ENCODE measurements around the gene MTCL1. TPM values are rescaled to one million over a fixed set of nuclear protein-coding genes. Genes with fewer than 3 reads are reported as not detected.

MTCL1 gene
- total RNA-seq, 1 experiment from 2014 or later = 21.1 TPM

DNA sequence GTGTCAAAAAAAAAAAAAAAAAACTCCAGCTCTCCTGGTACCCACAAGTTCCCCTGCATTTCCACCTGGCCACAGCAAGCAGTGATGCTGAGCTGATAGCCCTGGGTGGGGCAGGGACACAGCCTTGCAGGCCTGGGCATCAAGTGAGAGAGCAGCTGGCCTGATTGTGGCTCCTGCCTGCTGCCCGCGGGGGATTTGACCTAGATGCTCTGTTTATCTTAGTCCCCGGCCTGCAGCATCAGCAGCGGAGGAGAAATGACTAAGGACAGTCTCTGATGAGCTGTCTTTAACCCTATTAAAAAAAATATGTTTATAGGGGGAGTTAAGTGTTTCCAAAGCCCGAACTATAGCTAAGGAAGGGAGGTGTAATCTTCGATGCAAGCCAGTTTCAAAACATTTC, 102.6 kb downstream of the MTCL1 start:
- no peak for DNase-seq (ENCODE audit: low spot score)

DNA sequence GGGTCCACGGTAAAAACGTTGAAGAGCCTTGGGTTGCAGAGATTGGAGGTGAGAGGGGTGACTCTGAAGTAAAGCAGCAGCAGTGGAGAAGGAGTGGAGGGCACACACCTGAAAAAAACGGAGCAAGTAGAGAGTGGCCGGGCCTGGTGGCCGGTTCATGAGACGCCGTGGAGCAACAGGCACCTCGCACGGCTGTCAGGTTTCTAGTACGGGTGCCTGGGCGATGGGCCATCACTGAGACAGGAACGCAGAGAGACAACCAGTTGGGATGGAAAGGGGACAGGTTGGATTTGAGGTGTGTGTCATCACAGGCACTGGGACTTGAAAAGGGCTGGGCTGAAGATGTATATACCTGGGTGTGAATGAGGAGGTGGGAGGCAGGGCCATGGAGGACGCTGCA, 104.2 kb downstream of the MTCL1 start:
- no peak for DNase-seq (ENCODE audit: low spot score)

- DNase-seq (ENCODE audit: low spot score) = no peak
Measured at GRCh38 chr18:8810157-8810556, 104.8 kb downstream of the MTCL1 start.

- DNase-seq (ENCODE audit: low spot score) = no peak
Measured at GRCh38 chr18:8811115-8811514, 105.8 kb downstream of the MTCL1 start.

- DNase-seq (ENCODE audit: low spot score) = no peak
Measured at GRCh38 chr18:8812631-8813030, 107.3 kb downstream of the MTCL1 start.

- no peak for DNase-seq (ENCODE audit: low spot score)
Measured at GRCh38 chr18:8813611-8814010, 108.3 kb downstream of the MTCL1 start.

GRCh38 chr18:8814206-8814605, 108.8 kb downstream of the MTCL1 start:
- DNase-seq (ENCODE audit: low spot score) = no peak

DNA sequence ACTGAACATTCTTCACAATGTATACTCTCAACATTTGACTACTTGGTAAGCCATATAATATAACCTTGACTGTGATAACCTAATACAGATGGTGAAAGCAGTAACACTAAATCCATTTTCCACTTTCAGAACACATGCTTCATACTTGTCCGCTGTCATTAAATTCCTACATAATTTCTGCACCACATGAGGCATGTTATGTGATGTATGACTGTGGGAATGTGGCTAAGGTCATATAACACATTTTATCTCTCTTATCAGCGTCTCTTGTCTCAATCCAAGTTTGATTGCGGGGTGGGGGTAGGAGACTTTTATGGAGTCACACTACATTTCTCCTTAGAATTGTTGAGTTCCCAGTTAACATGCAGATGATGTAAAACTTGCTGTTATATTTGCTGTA, 110.9 kb downstream of the MTCL1 start:
- DNase-seq (ENCODE audit: low spot score) = no peak

DNA sequence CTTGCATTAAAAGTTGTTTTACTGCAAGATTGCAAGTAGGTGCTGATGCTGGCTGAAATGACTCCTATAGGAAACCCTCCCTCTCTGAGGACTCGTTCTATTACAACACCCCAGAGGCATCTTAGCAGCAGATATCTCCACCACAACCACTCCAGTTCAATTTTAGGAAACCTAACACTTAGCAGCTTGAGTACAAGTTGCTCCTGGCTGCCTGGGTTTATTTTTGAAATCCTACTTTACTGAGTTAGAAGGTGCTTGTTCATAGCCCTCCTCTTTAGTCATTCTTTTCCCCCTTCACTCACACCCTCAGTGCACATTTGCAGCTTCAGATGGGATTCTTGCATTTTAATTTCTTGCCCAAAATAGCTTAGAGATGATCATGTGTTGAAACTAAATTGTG, 111.5 kb downstream of the MTCL1 start:
- DNase-seq (ENCODE audit: low spot score) = no peak

DNA sequence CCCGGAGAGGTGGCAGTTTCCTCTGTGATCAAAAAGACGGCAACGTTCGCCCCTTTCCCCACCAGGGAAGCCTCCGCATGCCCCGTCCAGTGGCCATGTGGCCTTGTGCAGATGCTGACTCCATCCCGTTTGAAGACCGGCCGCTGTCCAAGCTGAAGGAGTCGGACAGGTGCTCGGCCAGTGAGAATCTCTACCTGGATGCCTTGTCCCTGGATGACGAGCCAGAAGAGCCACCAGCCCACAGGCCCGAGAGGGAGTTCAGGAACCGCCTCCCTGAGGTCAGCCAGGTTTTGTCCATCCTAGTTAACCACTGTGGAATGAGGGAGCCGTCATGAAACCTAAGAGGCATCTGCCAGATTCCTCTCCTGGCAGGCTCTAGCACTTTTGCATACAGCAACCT, 113.6 kb downstream of the MTCL1 start:
- no peak for DNase-seq (ENCODE audit: low spot score)

DNA sequence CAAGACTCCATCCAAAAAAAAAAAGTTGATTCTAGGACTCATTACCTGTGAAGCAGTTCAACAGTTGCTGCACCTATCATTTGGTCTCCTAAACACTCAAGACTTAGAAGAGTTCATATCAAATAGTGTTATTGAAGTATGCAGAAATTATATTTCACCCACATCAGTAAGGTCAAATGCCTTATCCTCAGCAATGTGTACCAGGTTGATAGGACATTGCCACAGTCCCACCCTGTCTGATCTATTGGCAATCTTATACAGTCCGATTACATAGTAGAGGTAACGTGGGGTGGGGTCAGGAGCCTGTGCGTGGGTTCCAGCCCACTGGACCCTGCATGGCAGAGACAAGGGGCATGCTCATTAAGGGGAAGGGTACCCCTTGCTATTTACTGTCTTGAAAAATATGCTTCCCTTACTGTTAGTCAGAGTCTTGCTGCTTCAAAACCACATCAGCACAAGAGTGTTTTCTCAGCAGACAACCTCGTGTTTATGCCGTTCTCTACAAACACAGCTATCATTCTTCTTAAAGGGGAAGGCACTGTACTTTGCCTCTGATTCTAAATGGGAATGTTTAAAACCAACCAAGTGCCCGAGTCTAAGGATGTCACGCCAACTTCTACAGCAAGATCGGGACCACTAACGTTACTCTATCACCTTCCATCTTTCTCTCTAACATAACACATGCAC, 115.2 kb downstream of the MTCL1 start:
- DNase-seq (ENCODE audit: low spot score) = no peak

DNA sequence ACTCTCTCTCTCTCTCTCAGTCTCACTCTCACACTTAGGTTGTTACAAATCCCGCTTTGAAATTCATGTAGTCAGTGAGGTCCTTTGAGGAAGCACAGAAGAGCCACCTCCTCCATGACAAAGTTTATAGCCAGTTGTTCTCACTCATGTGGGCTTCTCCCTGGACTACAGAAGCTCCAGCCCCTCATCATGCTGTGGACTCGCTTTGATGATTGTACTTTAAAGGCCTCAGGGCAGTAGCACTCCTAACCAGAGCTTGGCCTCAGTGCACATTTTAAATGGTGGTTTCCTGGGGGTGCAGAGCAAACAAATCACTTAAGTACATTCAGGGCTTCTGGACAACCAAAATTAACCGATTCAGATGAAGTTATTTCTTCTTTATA, 115.7 kb downstream of the MTCL1 start:
- DNase-seq (ENCODE audit: low spot score) = no peak

GRCh38 chr18:8821531-8821930, 116.2 kb downstream of the MTCL1 start:
- no peak for DNase-seq (ENCODE audit: low spot score)

DNA sequence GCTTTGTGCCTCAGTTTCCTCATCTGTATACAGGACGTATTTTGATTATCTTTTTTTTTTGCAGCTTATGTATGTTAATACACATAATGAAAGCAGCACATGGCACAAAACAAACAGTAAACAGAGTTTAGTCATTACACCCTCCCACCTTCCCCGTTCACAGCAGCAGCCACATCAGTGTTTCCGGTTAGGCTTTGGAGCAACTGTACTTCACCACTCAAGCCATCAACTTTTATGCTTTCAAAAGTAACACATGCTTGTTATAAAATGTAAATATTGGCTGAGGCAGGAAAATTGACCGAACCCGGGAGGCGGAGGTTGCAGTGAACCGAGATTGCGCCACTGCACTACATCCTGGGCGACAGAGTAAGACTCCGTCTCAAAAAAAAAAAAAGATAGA, 117.3 kb downstream of the MTCL1 start:
- DNase-seq (ENCODE audit: low spot score) = no peak

DNA sequence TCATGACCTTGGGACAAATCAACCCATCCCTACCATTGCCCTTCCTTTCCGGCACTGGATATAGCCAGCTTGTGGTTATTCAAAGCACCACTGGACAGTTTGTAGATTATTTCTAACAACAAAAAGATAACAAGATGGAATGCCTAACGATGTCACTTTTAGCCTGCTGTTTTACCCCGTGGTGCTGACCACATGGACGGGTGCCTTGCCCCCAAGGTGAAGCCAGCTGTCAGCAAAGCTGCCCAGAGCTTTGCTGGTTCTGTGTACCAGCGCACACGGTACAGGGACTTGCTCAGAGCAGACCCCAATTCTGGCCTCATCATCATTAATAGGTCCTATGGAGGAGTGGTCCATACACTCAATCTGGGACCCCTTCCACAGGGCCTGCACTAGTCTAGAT, 118.2 kb downstream of the MTCL1 start:
- DNase-seq (ENCODE audit: low spot score) = no peak

GRCh38 chr18:8824846-8825245, 119.5 kb downstream of the MTCL1 start:
- no peak for DNase-seq (ENCODE audit: low spot score)

DNA sequence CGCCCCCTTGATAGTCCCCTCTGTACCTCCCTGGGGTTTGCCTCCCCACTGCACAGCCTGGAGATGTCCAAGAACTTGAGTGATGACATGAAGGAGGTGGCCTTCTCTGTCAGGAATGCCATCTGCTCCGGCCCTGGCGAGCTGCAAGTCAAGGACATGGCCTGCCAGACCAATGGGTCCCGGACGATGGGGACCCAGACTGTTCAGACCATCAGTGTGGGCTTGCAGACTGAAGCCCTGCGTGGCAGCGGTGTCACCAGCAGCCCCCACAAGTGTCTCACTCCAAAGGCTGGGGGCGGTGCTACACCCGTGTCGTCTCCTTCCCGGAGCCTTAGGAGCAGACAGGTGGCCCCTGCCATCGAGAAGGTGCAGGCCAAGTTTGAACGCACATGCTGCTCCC, 119.9 kb downstream of the MTCL1 start:
- DNase-seq (ENCODE audit: low spot score) = no peak

DNA sequence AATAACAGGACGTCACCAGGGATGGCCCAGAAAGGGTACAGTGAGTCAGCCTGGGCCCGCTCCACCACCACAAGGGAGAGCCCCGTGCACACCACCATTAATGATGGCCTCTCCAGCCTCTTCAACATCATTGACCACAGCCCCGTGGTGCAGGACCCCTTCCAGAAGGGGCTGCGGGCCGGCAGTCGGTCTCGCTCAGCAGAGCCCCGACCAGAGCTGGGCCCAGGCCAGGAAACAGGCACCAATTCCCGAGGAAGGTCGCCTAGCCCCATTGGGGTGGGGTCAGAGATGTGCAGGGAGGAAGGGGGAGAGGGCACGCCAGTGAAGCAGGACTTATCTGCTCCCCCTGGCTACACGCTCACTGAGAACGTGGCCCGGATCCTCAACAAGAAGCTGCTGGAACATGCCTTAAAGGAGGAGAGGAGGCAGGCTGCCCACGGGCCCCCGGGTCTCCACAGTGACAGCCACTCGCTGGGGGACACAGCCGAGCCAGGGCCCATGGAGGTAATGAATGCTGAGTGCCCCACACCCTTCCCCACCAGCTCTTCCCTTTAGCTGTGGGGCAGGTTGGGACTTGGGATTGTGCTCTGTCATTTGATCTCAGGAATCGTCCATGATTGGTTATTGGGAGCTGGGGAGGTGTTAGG, 120.5 kb downstream of the MTCL1 start:
- no peak for DNase-seq (ENCODE audit: low spot score)

DNA sequence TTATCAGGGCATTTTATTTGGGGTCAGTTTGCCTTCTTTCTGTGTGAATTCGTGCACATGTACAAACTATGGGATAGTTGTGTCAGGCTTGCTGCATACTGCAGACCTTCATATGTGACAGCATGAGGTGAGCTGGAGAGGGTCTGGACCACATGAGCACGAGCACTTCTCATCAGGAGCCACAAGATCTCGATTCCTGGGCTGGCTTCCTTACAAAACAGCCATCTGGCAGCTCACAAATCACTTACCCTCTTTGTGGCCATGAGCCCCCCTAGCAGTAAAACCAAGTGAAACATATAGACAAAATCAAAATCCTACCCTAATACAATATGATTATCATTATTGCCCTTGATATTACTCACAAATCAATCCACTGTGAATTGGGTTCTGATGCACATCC, 121.2 kb downstream of the MTCL1 start:
- DNase-seq (ENCODE audit: low spot score) = no peak

DNA sequence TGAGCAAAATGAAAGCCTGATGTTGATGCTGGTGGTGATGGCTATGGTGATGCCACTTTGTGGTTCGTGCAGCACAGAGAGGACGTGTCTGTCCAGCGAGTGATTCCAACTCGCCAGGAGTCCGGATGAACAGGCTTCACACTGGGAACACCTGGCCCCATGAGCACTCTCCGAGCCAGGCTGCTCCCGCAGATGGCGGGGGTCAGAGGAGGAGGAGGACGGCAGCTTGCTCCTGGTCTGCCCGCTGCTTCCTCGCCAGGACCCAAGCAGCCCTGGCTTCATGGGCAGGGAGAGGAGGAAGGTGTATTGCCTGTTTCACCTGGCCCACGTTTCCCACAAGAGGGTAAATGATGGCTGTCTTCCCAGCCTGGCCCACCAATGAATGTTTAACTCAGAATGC, 121.6 kb downstream of the MTCL1 start:
- no peak for DNase-seq (ENCODE audit: low spot score)

DNA sequence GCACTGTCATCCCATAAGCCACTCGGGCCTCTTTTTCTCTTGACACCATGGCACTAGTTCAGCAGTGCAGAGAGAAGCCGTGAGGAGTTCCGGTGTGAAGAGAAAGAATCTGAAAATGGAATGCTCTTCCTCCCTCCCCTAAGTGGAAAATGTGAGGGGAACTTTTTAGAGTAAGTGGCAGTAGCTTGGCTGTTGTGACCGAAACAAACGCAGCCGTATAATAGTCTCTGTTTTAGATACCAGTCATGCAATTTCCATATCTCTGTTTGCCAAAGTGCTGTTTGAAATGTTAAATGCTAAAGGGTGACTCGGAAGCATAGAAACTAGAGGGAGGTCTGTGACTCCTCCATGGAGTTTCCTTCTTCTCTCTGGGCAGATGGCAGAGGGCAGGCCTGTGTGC, 122.9 kb downstream of the MTCL1 start:
- no peak for DNase-seq (ENCODE audit: low spot score)

DNA sequence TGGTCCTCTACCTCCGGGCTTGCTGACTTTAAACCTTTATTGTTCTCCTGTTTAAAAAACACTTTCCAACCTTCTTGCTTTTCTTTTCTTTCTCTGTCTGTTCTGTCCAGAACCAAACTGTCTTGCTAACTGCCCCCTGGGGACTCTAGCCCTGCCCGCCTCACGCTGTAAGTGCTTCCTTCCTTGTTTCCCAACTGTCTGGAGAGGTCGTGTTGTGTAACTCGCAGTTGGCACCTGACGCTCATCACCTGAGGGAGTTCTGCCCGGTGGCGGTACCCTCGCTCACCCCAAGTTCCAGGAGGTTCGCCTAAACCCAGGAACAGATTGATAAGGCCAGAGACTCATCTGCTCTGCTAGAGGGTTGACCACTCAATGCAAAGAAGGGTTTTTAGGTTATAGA, 123.4 kb downstream of the MTCL1 start:
- no peak for DNase-seq (ENCODE audit: low spot score)
